ENCODE results near the gene APOL1. TPM values are rescaled to one million over a fixed set of nuclear protein-coding genes. Genes with fewer than 3 reads are reported as not detected.

Gene APOL1
- total and polyA plus RNA-seq, 9 of the 15 experiments (the other 6 are each of a cell fraction or from before 2014, with no cell fraction given) = 2.5 to 9.7 (median 5.6) TPM

- Histone ChIP-seq H3K4me1 (replicated peaks in 1 of 2; ENCODE audit: control insufficient read depth in 2 of 2, insufficient read depth in 2 of 2, low read length in 2 of 2) (peaks cover 4 to 6% of the 10 kb centered on the region in 2 experiments; a peak in 4 of 5 replicates), H3K9ac (ENCODE audit: insufficient read depth in 1 of 2, low read depth in 2 of 2, low read length in 2 of 2) (peak overlapping the region; percentile 74 to 89), H3K27ac (ENCODE audit: extremely low read depth, low read depth, low read length) (peak overlapping the region; percentile 87), H3K9me3 (replicated peaks; ENCODE audit: control insufficient read depth, insufficient read depth, low read depth, low read length) (peaks cover 2% of the 10 kb centered on the region; the same call in 1 of the 2 replicates), H2AFZ (ENCODE audit: low read depth, low read length) (peak overlapping the region; percentile 94), H3K4me2 (ENCODE audit: insufficient read depth, low read length) (peak overlapping the region; percentile 97), H4K20me1 (replicated peaks; ENCODE audit: control insufficient read depth, insufficient read depth, low read length) (no peaks in the 10 kb centered on the region), H3K4me3 (peak overlapping the region; percentile 59), H3K27me3 (ENCODE audit: control insufficient read depth in 2 of 2, insufficient read depth in 2 of 2, low read length in 2 of 2) (no peaks in the 10 kb centered on the region), H3K9me1 (ENCODE audit: control insufficient read depth, insufficient read depth, low read length) (no peaks in the 10 kb centered on the region), H3K36me3 (ENCODE audit: control insufficient read depth, insufficient read depth, low read length) (peaks cover 3% of the 10 kb centered on the region; the same call in 1 of the 3 replicates), H3K79me2 (ENCODE audit: control insufficient read depth, insufficient read depth, low read length) (peaks cover 23% of the 10 kb centered on the region)
- ChIA-PET CTCF (ENCODE audit: low intra/inter-chr PET ratio) (no interaction called here), POLR2A (interaction anchor here (0.8 to 3.2 kb wide), 5 partner anchors 9 to 252 kb away, joined by 3 to 15 read pairs (median 4); partner anchors contain the start of gene APOL1)
- BruUV-seq (replicated peaks) = TSS peak; percentile 63
- no peak for DNase-seq (ENCODE audit: extremely low read depth in 1 of 4, low spot score in 3 of 4)
- ATAC-seq = peak; percentile 43
- WGBS (ENCODE audit: insufficient coverage, low coverage, missing lambda C conversion rate) = 0% methylated on average over 4 of the region's 4 CpGs
- in situ Hi-C loops (cut with MboI) = no loop called here
- intact Hi-C loops (cut with micrococcal nuclease) = loop anchor here (5.0 kb wide), 1 partner anchor 38 kb away; no protein-coding TSS in a partner anchor
- no peak for FAIRE-seq
- TF ChIP-seq NKRF (IDR thresholded peaks at IDR 0.05; ENCODE audit: borderline replicate concordance) (no peak), ZBTB1 (CRISPR knock-in tag; IDR thresholded peaks at IDR 0.05; ENCODE audit: borderline replicate concordance, low read depth) (no peak), KDM5B (IDR thresholded peaks at IDR 0.05; ENCODE audit: insufficient replicate concordance, low read depth, low read length) (peak; percentile 8), SREBF1 (IDR thresholded peaks at IDR 0.05; ENCODE audit: borderline replicate concordance, low read depth, low read length) (no peak), ZNF668 (CRISPR knock-in tag; IDR thresholded peaks at IDR 0.05) (no peak), TSHZ1 (CRISPR knock-in tag; IDR thresholded peaks at IDR 0.05) (no peak), ESRRA (IDR thresholded peaks at IDR 0.05; ENCODE audit: borderline replicate concordance, low read depth) (no peak), MCM3 (IDR thresholded peaks at IDR 0.05) (no peak), CHD4 (IDR thresholded peaks at IDR 0.05; ENCODE audit: insufficient read depth, insufficient replicate concordance, low read depth, low read length, poor library complexity, severe bottlenecking) (no peak), KLF6 (CRISPR knock-in tag; IDR thresholded peaks at IDR 0.05; ENCODE audit: borderline replicate concordance) (no peak), YBX1 (IDR thresholded peaks at IDR 0.05) (no peak), ARID4B (CRISPR knock-in tag; IDR thresholded peaks at IDR 0.05) (0 out of 2 replicates have a peak, but pooled peaks have one; percentile 11), RUNX1 (IDR thresholded peaks at IDR 0.05; ENCODE audit: low read depth) (no peak)
Measured at GRCh38 chr22:36239150-36239400, 13.9 kb upstream of the APOL1 start.

Data from K562 (cell line).